Vagina (tissue), 2 donors: ENCODE results near the gene HNMT. TPM values are rescaled to one million over a fixed set of nuclear protein-coding genes. Genes with fewer than 3 reads are reported as not detected.

Source experiments
- DNase-seq, 2 donors: peaks; one replicate each; pipeline ENCODE4 v3.0.0-alpha.2; 2017; ENCODE audit errors: extremely low spot score in 2 of 2
- H3K27ac ChIP-seq: fragments of 200-600 bp; sonication (generic); one replicate; pipeline ENCODE4 v1.5.1; 2019
- H3K27me3 ChIP-seq: fragments of 200-600 bp; sonication (generic); one replicate; pipeline ENCODE4 v1.5.1; 2019
- H3K36me3 ChIP-seq, 2 donors: fragments of 200-600 bp; sonication (generic); one replicate each; pipeline ENCODE4 v1.5.1; 2017 to 2019
- H3K4me1 ChIP-seq: fragments of 200-600 bp; sonication (generic); one replicate; pipeline ENCODE4 v1.5.1; 2019
- H3K4me3 ChIP-seq, 2 donors: fragments of 200-600 bp; sonication (generic); 1 replicate in 1 of 2; 2 replicates in 1 of 2; pipeline ENCODE4 v1.5.1; 2016 to 2019
- H3K9me3 ChIP-seq: fragments of 200-600 bp; sonication (generic); one replicate; pipeline ENCODE4 v1.5.1; 2019
- CTCF ChIP-seq, 3 experiments: fragments of 450-650 bp in 2 of 3; fragments of 200-600 bp in 1 of 3; sonication (generic) in 1 of 3; IDR thresholded peaks; one replicate each; pipeline ENCODE4 v1.5.1; 2017 to 2019; ENCODE audit warnings: antibody characterized with exemption in 3 of 3, mild to moderate bottlenecking in 2 of 3, moderate library complexity in 2 of 3
- POLR2A ChIP-seq, 2 donors: fragments of 450-650 bp; IDR thresholded peaks; one replicate each; pipeline ENCODE4 v1.6.1; 2017; ENCODE audit warnings: antibody characterized with exemption in 2 of 2, mild to moderate bottlenecking in 2 of 2, moderate library complexity in 2 of 2
- POLR2AphosphoS5 ChIP-seq, 2 donors: sonication (generic); formaldehyde crosslinking; IDR thresholded peaks; one replicate each; pipeline ENCODE4 v1.9.0; 2017; ENCODE audit warnings: antibody characterized with exemption in 2 of 2, mild to moderate bottlenecking in 2 of 2, low read depth in 1 of 2; ENCODE audit not compliant: insufficient read depth in 1 of 2
- intact Hi-C: fragments of 100-400 bp; cut with DNase I; formaldehyde crosslinking; loops from one replicate; pipeline ENCODE4 v1.15.1; 2023
- total RNA-seq: library from RNA; depleted of rRNA; stranded (reverse); fragments of >200 nt; gene quantifications from one replicate; pipeline ENCODE4 v1.2.3, GENCODE V29; 2016

Gene HNMT
- total RNA-seq, 1 donor from 2014 or later, result 18.9 TPM

DNA sequence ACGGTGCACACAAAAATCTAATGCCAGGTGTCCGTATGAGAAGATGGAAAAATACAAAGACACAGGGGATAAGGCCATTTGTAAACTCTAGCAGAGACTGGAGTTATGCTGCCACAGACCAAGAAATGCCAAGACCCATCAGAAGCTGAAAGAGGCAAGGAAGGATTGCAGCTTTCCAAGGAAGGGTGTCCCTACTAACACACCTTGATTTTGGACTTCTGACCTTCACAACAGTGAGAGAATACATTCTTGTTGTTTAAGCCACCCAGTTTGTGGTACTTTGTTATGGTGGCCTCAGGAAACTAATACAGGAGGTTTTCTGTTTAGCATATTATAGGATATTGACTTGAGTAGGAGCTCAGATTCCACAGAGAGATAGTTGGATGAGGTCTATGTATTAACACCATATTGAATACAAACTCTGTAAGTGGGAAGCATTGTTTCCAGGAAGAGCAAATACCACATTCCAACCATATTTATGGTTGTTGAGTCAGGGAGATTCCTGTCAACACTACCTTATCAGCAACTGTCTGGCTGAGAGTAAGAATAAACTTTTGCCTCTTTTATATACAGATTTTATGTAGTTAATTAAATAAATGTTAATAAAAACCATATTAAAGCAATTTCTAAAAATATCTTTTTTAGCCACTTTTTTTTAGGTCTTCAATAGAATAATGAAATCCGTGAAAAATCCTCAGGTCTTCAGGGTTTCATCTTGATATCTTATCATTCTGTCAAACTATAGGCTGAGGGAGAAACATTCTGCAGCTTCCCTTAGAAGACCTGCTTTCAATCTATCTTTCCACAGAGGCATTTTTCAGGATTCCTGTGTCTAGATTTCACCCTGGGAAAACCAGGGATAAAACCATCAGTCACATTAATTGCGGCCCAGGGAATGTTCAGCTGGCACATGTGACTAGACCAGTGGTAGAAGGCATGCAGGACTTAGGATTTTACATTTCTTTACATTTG is 35.4 kb upstream of the HNMT start:
- no peak for TF ChIP-seq POLR2AphosphoS5 (IDR thresholded peaks at IDR 0.05; ENCODE audit: insufficient read depth in 1 of 2, low read depth in 1 of 2)
- no peak for TF ChIP-seq CTCF (IDR thresholded peaks at IDR 0.05)
- TF ChIP-seq POLR2A (IDR thresholded peaks at IDR 0.05), result no peak
- no peak overlapping the region for H3K4me3 ChIP-seq
- H3K27ac ChIP-seq, result no peak overlapping the region
- intact Hi-C loops, result no loop called here
- H3K36me3 ChIP-seq, result no peaks in the 10 kb centered on the region
- no peaks in the 10 kb centered on the region for H3K27me3 ChIP-seq
- H3K4me1 ChIP-seq, result no peaks in the 10 kb centered on the region
- no peaks in the 10 kb centered on the region for H3K9me3 ChIP-seq
- no peak for DNase-seq

GRCh38 chr2:137929519-137929916 is 34.8 kb upstream of the HNMT start:
- no peak overlapping the region for H3K4me3 ChIP-seq
- intact Hi-C loops, result no loop called here
- no peak for TF ChIP-seq POLR2A (IDR thresholded peaks at IDR 0.05)
- TF ChIP-seq POLR2AphosphoS5 (IDR thresholded peaks at IDR 0.05; ENCODE audit: insufficient read depth in 1 of 2, low read depth in 1 of 2), result no peak
- TF ChIP-seq CTCF (IDR thresholded peaks at IDR 0.05), result no peak
- H3K4me1 ChIP-seq, result no peaks in the 10 kb centered on the region
- H3K27ac ChIP-seq, result no peak overlapping the region
- no peak for DNase-seq
- H3K27me3 ChIP-seq, result no peaks in the 10 kb centered on the region
- no peaks in the 10 kb centered on the region for H3K9me3 ChIP-seq
- H3K36me3 ChIP-seq, result no peaks in the 10 kb centered on the region

DNA sequence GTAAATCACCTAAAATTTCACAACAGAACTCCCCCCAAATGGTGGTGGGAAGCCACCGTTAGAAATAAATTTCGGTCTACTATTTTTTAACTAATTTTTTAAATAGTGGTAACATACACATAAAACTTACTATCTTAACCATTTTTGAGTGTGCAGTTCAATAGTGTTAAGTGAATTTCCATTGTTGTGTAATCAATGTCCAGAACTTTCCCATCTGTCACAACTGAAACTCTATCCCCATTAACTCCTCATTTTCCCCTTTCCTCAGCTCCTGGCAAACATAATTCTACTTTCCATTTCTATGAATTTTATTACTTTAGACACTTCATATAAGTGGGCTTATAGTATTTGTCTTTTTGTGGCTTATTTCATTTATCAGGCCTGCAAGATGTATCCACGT is 34.1 kb upstream of the HNMT start:
- Histone ChIP-seq H3K9me3 (no peaks in the 10 kb centered on the region), H3K4me1 (no peaks in the 10 kb centered on the region), H3K36me3 (no peaks in the 10 kb centered on the region), H3K27me3 (no peaks in the 10 kb centered on the region), H3K4me3 (no peak overlapping the region), H3K27ac (no peak overlapping the region)
- DNase-seq, result no peak
- intact Hi-C loops, result loop anchor here (10.0 kb wide), 1 partner anchor 155 kb away; no protein-coding TSS in a partner anchor
- TF ChIP-seq POLR2AphosphoS5 (IDR thresholded peaks at IDR 0.05; ENCODE audit: insufficient read depth in 1 of 2, low read depth in 1 of 2), result no peak
- no peak for TF ChIP-seq CTCF (IDR thresholded peaks at IDR 0.05)
- no peak for TF ChIP-seq POLR2A (IDR thresholded peaks at IDR 0.05)

DNA sequence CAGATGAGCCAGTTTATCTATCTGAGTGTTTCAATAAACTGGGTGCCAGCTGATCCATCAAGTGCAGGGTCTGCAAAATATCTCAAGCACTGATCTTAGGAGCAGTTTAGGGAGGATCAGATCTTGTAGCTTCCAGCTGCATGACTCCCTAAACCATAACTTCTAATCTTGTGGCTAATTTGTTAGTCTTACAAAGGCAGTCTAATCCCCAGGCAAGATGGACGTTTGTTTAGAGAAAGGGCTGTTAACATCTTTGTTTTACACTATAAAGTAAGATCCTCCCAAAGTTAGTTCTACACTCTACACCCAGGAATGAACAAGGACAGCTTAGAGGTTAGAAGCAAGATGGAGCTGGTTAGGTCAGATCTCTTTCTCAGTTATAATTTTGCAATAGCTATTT is 28.7 kb upstream of the HNMT start:
- intact Hi-C loops, result loop anchor here (10.0 kb wide), 1 partner anchor 149 kb away; no protein-coding TSS in a partner anchor
- no peaks in the 10 kb centered on the region for H3K27me3 ChIP-seq

More for the DNA sequence above, 28.7 kb upstream of the HNMT start:
- Histone ChIP-seq H3K4me1 (no peaks in the 10 kb centered on the region), H3K9me3 (no peaks in the 10 kb centered on the region), H3K4me3 (no peak overlapping the region), H3K27ac (no peak overlapping the region), H3K36me3 (no peaks in the 10 kb centered on the region)
- DNase-seq, result no peak
- TF ChIP-seq POLR2AphosphoS5 (IDR thresholded peaks at IDR 0.05; ENCODE audit: insufficient read depth in 1 of 2, low read depth in 1 of 2) (no peak), POLR2A (IDR thresholded peaks at IDR 0.05) (no peak), CTCF (IDR thresholded peaks at IDR 0.05) (no peak)
